ENCODE measurements around the gene TFB2M.

- TF ChIP-seq CTCF (conservative IDR thresholded peaks at IDR 0.05; ENCODE audit: low read length) = no peak
- TF ChIP-seq EZH2phosphoT487 (IDR thresholded peaks at IDR 0.05; ENCODE audit: borderline replicate concordance, low read depth, low read length) = no peak
Measured at GRCh38 chr1:246554201-246554600, 11.9 kb downstream of the TFB2M start.

Data from OCI-LY7 (cell line).